HEK293 (cell line): ENCODE measurements around the gene SHISAL2B.

ENCODE experiments used
- ZEB2 ChIP-seq: fragments of 450-650 bp; formaldehyde crosslinking; IDR thresholded peaks from 2 replicates; pipeline ENCODE4 v1.5.1; 2016; ENCODE audit warnings: missing biosample characterization, missing genetic modification characterization
- ZNF202 ChIP-seq: fragments of 450-650 bp; formaldehyde crosslinking; IDR thresholded peaks from 2 replicates; pipeline ENCODE4 v1.5.1; 2016; ENCODE audit warnings: missing biosample characterization, missing genetic modification characterization, borderline replicate concordance
- ZNF292 ChIP-seq: fragments of 450-650 bp; formaldehyde crosslinking; IDR thresholded peaks from 2 replicates; pipeline ENCODE4 v1.5.1; 2016; ENCODE audit warnings: low read depth, missing biosample characterization, missing genetic modification characterization, borderline replicate concordance
- ZNF311 ChIP-seq: fragments of 450-650 bp; formaldehyde crosslinking; IDR thresholded peaks from 2 replicates; pipeline ENCODE4 v1.5.1; 2017; ENCODE audit warnings: missing biosample characterization, missing genetic modification characterization, borderline replicate concordance
- ZNF335 ChIP-seq: fragments of 450-650 bp; formaldehyde crosslinking; conservative IDR thresholded peaks from 2 replicates; pipeline ENCODE4 v1.5.1; 2016; ENCODE audit warnings: missing biosample characterization, missing genetic modification characterization
- ZNF488 ChIP-seq: fragments of 450-650 bp; formaldehyde crosslinking; IDR thresholded peaks from 2 replicates; pipeline ENCODE4 v1.5.1; 2016; ENCODE audit warnings: missing biosample characterization, missing genetic modification characterization
- ZNF544 ChIP-seq: fragments of 450-650 bp; formaldehyde crosslinking; IDR thresholded peaks from 2 replicates; pipeline ENCODE4 v1.5.0; 2017; ENCODE audit warnings: missing biosample characterization, missing genetic modification characterization
- ZNF660 ChIP-seq: fragments of 450-650 bp; IDR thresholded peaks from 2 replicates; pipeline ENCODE4 v1.5.1; 2018; ENCODE audit warnings: missing biosample characterization, mild to moderate bottlenecking, missing genetic modification characterization
- TF ChIP-seq, protein P1 (sequence below): fragments of 450-650 bp; formaldehyde crosslinking; IDR thresholded peaks from 2 replicates; pipeline ENCODE4 v1.5.1; 2016; ENCODE audit warnings: missing biosample characterization, missing genetic modification characterization, borderline replicate concordance

SHISAL2B gene

DNA sequence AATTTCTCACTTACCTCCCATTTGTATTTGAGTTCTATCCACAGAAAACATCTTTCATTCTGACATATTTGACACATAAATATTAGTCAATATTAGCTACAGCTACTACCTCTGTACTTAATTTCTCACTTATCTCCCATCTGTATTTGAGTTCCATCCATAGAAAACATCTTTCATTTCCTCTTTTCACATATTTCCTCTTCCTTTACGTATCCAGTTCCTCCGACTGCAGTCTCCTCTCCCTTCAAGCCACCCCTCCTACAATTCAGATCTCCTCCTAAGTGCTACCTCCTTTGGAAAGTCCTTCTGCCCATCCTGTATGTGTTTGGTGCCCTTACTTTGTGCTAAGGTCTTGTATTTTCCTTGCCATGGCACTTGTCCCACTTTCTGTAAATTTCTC lies 76.6 kb downstream of the SHISAL2B start (continued):
- TF ChIP-seq ZEB2 (tag by site-specific recombination) (no peak), ZNF311 (tag by site-specific recombination) (no peak), ZNF488 (tag by site-specific recombination) (no peak), ZNF202 (no peak), ZNF292 (tag by site-specific recombination) (no peak), ZNF544 (tag by site-specific recombination) (no peak), ZNF335 (no peak), ZNF660 (no peak)
- TF ChIP-seq, protein P1, sequence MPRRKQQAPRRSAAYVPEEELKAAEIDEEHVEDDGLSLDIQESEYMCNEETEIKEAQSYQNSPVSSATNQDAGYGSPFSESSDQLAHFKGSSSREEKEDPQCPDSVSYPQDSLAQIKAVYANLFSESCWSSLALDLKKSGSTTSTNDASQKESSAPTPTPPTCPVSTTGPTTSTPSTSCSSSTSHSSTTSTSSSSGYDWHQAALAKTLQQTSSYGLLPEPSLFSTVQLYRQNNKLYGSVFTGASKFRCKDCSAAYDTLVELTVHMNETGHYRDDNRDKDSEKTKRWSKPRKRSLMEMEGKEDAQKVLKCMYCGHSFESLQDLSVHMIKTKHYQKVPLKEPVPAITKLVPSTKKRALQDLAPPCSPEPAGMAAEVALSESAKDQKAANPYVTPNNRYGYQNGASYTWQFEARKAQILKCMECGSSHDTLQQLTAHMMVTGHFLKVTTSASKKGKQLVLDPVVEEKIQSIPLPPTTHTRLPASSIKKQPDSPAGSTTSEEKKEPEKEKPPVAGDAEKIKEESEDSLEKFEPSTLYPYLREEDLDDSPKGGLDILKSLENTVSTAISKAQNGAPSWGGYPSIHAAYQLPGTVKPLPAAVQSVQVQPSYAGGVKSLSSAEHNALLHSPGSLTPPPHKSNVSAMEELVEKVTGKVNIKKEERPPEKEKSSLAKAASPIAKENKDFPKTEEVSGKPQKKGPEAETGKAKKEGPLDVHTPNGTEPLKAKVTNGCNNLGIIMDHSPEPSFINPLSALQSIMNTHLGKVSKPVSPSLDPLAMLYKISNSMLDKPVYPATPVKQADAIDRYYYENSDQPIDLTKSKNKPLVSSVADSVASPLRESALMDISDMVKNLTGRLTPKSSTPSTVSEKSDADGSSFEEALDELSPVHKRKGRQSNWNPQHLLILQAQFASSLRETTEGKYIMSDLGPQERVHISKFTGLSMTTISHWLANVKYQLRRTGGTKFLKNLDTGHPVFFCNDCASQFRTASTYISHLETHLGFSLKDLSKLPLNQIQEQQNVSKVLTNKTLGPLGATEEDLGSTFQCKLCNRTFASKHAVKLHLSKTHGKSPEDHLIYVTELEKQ (tag by site-specific recombination), result no peak
